HG03521 (cell line): ENCODE results near the gene APC.
"Not testable (repeated sequence)": the region's sequence is repeated elsewhere in the genome, so short reads cannot be mapped to it uniquely, and the experiment has no call there.

ENCODE experiments used
- ATAC-seq: cut with Tn5 transposase; IDR thresholded peaks from one replicate; pipeline ENCODE4 v1.9.1; 2021; ENCODE audit warnings: mild to moderate bottlenecking, moderate library complexity; ENCODE audit not compliant: unreplicated experiment

Gene APC

DNA sequence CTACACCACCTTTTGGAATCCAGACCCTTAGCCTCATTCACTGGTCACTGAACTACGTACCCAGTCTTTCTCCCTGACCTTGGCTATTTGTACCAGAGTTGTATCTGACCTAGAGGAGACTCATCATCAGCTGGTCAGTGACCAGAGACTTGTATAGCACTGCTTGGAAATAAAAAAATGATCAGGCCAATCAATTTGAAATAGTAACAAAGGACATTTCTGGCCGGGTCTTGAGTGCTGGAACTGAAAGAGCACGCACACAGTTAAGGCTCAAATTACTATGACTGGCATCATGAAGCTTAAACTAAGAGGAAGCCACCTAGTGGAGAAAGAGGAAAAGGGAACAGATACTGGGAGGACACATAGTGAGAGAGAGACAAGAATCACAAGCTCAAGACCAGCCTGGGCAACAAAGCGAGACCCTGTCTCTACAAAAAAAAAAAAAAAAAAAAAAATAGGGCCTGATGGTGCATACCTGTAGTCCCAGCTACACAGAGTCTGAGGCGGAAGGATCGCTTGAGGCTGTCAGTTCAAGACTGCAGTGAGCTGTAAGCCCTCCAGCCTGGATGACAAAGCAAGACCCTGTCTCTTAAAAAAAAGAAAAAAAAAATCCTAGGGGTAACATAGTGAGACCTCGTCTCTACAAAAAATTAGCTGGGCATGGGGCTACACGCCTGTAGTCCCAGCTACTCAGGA, 110.6 kb downstream of the APC start:
- ATAC-seq: peak; percentile 99

DNA sequence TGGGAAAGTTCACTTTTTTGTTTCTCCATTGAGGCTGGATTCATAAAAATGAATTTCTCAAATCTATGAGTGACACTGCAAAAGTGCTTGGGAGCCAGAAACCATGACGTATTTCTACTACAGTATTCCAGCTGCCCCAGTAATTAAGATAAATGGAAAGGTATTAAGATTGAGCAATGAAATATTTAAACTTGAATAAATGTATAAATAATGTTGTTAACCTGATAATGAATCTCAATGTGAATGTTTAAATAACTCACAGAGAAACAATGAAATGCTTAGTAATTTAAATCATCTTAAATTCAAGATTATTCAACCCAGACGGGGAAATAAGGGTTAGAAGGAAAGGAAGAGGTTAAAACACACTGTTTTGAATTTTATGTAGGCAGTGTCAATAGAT, 112.2 kb downstream of the APC start:
- no peak for ATAC-seq

DNA sequence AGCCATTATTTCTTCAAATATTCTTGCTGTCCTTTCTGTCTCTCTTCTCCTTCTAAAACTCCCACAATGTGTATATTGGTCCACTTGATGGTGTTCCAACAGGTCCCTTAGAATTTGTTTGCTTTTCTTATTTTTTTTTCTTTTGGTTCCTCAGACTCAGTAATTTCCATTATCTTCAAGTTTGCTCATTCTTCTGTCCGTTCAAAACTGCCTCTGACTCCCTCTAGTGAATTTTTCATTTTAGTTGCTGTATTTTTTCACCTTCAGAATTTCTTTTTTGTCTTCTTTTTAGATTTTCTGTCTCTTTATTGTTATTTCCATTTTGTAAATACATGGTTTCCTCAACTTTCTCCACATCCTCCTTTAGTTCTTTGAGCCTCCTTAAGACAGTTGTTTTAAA, 117.0 kb downstream of the APC start:
- ATAC-seq: no peak

DNA sequence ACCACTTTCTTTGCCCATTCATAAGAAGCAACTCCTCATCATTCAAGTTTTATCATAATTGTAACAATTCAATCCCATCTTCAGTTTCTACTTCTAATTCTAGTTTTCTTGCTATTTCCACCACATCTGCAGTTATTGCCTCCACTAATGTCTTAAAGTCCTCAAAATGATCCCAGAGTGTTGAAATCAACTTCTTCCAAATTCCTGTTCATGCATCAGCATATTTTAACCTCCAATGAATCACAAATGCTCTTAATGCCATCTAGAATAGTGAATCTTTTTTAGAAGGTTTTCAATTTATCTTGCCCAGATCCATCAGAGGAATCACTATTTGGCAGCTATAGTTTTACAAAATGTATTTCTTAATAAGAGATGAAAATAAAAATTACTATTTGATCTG, 120.2 kb downstream of the APC start:
- no peak for ATAC-seq

DNA sequence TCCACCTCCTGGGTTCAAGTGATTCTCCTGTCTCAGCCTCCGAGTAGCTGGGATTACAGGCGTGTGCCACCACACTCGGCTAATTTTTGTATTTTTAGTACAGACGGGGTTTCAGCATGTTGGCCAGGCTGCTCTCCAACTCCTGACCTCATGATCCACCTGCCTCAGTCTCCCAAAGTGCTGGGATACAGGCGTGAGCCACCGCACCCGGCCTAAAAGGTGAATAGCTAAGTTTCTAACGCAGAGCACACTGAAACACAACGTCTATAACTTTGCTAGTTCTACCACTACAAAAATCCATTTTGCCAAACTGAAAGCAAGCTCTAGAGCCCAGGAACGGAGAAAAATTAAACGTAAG, 122.9 kb downstream of the APC start:
- not testable (repeated sequence) for ATAC-seq

DNA sequence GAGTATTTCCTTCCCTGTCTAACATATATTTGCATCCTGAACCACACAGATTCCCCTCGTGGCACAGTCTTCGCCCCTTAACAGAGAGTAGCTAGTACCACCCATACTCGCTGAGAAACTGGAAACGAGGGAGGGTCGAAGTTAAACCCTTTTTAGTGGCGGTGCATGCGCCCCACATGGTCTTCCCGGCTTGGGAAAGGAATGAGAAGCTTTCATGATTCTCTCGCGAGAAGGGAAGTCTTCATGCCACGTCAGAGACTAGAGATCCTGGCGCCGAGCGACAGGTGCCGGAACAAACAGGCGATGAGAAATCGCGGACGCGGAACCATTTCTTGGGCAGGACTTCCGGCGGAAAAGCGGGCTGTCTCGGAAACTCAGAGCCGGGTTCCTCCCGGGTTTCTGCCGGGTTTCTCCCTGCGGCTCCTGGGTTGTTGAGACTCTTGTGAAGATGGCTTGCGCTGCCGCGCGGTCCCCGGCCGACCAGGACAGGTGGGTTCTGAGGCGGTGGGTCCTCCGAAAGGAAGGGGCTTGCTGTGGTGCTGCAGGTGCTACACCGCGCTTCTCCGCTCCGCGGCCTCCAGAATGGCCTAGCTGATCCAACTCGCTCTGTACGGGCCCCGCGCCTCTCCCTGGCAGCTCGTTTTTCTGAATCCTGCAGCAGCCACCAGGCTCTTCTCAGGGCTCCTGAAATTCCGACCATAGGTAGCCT, 123.4 kb downstream of the APC start, which contains the start of gene SRP19:
TSS of gene SRP19 (plus strand) at position 359 of the 709 bp plus-strand sequence. CDS start at position 449, 90 bp downstream.
- ATAC-seq: peak; percentile 98

DNA sequence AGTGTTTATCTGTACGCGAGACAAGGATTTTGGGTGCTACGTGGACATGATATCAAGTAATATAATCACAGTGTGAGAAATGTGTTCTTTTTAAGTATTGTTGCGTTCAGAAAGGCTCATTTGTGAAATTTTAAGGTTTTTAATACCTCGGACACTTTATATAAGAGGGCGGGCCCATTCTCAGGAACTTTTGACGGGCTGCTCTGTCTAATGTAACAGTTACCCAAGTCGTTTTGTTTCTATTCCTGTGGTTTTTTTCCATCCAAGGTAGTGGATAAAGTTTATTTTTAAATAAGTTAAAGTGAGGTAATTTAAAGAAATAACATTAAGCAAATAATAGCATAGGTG, 123.9 kb downstream of the APC start:
- ATAC-seq: no peak

DNA sequence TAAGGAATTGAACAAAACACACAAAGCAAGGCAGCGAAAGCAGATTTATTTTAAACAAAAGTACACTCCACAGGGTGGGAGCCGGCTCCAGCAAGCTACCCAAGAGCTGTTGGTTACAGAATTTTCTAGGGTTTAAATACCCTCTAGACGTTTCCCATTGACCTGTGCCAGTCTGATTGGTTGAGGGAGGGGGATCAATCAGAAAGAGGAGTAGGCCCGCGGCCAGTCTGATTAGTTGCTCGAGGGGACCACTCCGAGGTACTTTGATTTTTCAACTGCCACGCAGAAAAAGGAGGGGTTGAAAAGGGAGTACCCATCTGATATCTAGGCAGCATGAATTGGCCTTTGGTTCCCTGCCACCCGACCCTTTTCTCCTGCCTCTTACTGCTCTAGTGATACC, 124.4 kb downstream of the APC start:
- no peak for ATAC-seq

DNA sequence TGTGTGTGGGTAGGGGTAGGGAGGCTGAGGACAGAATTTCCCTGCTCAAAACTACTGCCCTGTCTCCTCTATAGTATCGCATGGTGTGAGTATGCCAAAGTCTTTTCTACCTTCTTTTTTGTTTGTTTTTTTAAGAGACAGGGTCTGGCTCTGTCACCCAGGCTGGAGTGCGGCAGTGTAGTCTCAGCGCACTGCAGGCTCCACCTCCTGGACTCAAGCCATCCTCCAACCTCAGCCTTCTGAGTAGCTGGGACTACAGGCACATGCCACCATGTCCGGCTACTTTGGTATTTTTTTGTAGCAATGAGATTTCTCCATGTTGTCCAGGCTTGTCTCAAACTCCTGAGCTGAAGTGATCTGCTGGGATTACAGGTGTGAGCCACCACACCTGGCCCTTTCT, 125.9 kb downstream of the APC start:
- ATAC-seq: no peak

DNA sequence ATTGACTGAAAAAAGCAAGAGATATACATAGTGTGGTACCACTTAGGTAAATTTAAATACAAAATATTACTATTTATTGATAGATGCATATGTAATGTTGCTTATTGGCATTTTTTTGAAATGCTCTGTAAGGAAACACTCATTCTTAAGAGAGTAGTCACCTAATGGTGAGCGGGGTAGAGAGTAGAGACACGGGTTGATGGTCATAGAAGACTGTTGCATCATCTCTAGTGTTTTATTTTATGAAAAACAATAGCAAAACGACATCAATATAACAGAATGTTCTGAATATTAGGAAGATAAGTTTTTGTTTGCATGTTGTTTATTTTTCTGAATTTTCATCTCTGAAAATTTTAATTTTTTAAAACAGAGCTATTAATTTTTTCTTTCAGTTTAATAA, 127.4 kb downstream of the APC start:
- ATAC-seq: no peak

DNA sequence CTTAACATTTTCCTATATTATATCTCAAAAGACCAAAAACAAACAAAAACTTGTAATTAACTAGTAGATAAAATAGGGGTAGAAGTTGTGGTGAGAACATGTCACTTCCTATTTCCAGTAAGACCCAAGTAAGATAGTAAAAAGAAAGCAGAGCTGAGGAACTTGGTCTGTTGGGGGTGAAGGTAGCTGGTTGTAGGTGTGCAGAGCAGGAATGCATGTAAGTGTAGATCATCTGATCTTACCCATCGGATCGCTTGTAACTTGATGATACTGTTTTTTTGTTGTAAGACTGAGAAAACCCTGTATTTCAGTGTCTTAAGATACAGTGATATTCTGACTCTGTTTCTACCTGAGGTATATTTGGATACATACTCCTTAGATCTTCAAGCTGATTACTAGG, 129.1 kb downstream of the APC start:
- no peak for ATAC-seq

DNA sequence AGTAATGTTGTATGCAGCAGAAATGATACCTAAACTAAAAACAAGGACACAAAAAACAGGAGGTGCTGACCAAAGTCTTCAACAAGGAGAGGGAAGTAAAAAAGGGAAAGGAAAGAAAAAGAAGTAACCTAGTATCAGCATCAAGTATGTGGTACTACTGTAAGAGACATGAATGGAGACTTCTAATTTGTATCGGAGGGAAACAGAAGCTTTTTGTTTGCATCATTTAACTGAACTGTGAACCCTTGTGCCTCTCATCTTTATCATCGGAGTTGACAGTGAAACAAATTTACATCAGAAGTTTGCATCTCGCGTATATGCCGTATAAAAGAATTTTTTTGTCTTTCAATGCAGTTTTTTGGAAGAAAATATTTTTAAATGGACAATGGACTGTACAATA, 129.7 kb downstream of the APC start:
- ATAC-seq: no peak

DNA sequence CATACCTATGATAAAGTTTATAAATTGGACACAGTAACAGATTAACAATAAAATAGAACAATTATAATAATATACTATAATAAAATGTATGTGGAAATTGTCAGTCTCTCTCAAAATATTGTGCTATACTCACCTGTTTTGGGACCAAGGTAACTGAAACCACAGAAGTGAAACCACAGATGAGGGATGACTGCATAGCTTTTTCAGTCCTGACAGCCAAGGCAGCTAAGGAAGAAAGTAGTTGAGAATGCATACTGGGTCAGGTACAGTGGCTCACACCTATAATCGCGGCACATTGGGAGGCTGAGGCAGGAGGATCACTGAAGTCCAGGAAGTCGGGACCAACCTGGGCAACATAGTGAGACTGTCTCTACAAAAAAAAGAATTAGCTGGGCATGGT, 132.3 kb downstream of the APC start:
- no peak for ATAC-seq

DNA sequence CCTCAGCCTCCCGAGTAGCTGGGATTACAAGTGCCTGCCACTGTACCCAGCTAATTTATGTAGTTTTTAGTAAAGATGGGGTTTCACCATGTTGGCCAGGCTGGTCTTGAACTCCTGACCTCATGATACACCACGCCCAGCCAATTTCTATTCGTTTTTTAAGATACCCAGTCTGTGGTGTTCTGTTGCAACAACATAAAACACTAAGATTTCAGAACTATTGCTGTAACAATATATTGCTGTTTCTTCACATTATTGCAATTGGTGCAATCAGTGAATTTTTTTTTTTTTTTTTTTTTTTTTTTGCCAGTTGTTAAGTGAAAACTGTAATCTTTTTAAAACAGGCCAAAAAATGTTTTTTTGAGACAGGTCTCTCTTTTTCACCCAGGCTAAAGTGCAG, 133.3 kb downstream of the APC start:
- ATAC-seq: no peak

DNA sequence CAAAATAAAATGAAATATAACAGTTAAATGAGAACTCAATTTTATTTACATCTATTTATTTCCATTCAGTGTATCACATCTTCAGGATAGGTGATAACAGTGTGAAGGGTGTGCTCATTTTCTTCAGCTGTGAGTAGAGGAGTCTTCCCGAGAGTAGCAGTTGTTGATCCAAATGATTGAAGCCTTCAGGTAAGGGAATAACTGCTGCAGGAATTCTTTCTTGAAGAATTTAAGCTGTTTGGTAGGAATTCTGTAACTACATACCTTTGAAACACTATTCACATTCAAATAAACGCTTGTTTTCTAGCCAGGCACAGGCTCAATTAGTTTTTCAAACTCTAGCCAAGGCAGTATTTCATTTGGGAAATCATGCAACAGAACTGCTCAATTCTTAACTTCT, 138.7 kb downstream of the APC start:
- ATAC-seq: no peak

DNA sequence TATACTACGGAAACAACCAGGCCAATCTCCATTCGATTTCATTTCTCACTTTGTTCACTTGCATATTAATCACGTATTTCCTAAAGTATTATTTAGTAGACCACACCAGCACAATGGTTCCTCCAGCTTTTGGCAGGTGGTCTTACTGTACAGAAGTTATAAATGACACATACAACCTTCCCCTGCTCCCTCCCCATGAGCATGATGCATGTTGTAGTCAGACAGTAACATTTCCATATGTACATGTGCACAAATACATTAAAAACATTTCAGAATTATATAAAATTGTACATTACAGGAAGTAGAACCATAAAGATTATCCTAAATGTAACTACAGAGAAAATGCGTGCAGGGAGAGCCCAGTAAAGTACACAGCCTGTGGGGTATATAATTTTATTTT, 140.4 kb downstream of the APC start:
- ATAC-seq: no peak

DNA sequence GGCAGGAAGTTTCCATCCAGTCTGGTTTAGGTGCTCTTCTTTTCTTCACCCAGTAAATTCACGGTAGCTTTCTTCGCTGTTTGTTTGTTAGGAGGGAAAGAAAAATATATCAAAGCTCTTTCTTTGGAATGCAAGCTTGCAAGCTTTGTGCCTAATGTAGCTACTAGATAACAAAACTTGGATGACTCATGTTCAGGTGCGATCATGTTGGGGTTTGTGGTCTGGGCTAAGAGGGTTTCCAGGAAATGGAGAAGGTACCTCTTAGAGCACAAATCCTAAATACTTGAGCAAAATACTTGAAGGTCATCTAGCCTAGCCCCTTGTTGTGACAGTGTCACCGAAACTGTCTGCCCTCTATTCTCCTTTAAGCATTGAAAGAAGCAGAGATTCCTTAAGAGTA, 141.1 kb downstream of the APC start:
- no peak for ATAC-seq

DNA sequence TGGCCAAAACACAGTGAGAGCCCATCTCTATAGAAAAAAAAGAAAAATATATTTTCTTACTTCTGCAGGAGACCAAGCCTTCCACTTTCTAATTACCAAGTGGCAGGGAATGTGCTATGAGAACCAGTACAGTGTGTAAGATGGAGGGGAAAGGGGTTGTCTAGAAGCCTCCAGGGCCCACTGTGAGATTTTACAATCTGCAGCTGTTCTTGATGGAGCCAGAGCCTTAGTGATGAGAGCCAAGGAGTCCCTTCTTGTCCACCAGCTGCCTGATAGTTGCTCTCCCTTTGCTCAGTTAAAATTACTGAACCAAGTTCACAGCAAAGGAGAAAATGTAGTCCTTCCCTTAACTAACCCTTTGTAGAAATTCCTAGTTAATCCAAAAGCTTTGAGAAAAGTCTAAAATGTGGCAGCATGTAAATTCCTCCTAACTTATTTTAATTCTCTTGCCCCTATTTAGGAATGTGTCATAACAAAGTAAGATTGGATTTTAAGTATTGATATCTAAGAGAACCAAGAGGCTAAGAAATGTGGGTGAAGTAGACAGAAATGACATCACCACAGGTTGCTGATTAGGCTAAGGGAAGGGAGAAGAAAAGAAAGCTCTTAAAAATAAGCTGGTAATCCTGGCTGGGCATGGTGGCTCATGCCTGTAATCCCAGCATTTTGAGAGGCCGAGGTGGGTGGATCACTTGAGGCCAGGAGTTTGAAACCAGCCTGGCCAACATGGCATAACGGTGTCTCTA, 142.7 kb downstream of the APC start:
- ATAC-seq: no peak

DNA sequence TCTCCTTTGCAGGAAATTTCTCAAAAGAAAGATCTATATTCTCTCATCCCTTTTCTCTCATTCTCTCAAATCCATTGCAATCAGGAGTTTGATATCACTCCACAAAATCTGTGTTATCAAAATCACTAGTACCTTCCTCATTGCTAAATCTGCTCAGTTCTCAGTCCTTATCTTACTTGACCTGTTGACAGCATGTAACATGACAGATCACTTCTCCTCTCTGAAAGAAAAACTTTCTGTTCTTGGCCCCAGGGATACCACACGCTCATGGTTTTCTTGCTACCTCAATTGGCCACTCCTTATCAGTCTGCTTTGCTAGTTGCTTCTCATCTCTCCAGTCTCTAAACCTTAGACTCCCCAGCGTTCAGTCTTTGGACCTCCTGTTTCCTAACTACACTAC, 145.5 kb downstream of the APC start:
- no peak for ATAC-seq

DNA sequence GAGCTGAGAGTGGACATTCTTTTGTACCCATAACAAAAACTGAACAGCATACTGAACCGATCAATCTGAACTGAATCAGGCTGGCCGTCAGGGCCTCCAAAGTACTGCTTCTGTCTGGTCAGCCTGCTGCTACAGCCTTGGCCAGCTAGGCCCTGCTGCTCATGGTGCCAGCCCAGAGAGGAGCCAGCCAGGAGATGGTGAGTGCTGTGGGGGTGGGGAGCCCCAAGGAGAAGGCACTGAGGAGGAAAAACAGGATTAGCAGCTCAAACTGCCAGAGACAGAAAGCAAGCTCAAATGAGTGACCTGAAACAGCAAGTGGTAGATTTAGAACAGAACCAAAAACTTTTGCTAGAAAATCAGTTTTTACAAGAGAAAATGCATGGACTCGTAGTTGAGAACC, 147.3 kb downstream of the APC start:
- ATAC-seq: no peak

DNA sequence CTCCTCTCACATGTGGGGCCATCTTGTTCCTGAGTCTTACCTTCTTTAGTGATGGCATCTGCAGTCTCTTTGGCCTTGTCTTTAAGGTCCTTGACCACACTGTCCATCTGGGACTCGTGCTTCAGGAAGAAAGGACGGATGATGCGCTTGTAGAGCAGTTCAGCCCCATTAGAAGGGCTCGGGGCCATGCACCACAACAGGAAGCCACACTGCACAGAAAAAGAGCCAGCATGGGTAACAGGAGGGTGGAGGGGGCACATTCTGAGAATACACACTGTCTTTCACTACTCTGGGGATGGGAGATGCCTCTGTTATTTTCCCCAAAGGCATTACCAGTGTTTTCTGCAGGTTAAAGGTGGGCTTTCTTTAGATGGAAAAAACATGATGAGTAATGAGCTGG, 149.3 kb downstream of the APC start:
- ATAC-seq: no peak

DNA sequence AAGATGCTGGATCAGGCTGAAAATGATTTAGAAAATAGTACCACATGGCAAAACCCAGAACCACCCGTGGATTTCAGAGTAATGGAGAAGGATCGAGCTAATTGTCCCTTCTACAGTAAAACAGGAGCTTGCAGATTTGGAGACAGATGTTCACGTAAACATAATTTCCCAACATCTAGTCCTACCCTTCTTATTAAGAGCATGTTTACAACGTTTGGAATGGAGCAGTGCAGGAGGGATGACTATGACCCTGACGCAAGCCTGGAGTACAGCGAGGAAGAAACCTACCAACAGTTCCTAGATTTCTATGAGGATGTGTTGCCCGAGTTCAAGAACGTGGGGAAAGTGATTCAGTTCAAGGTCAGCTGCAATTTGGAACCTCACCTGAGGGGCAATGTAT, 154.4 kb downstream of the APC start:
- not testable (repeated sequence) for ATAC-seq
